ENCODE data around the gene KMT5B. TPM values are rescaled to one million over a fixed set of nuclear protein-coding genes. Genes with fewer than 3 reads are reported as not detected.

KMT5B gene
- total RNA-seq, 1 experiment from 2014 or later, result 19.8 TPM

- no peak for DNase-seq (ENCODE audit: low read depth)
Measured at GRCh38 chr11:68186061-68186460, 27.0 kb downstream of the KMT5B start.

- DNase-seq (ENCODE audit: low read depth), result no peak
Measured at GRCh38 chr11:68181719-68182451, 31.2 kb downstream of the KMT5B start.

GRCh38 chr11:68179847-68180246 lies 33.2 kb downstream of the KMT5B start:
- no peak for DNase-seq (ENCODE audit: low read depth)

GRCh38 chr11:68177877-68178276 lies 35.2 kb downstream of the KMT5B start:
- DNase-seq (ENCODE audit: low read depth), result no peak

- no peak for DNase-seq (ENCODE audit: low read depth)
Measured at GRCh38 chr11:68173926-68174325, 39.2 kb downstream of the KMT5B start.

GRCh38 chr11:68169442-68169841 lies 43.7 kb downstream of the KMT5B start:
- no peak for DNase-seq (ENCODE audit: low read depth)

GRCh38 chr11:68168694-68169093 lies 44.4 kb downstream of the KMT5B start:
- no peak for DNase-seq (ENCODE audit: low read depth)

- DNase-seq (ENCODE audit: low read depth), result no peak
Measured at GRCh38 chr11:68167474-68167873, 45.6 kb downstream of the KMT5B start.

GRCh38 chr11:68166969-68167368 lies 46.1 kb downstream of the KMT5B start:
- DNase-seq (ENCODE audit: low read depth), result no peak

GRCh38 chr11:68165601-68166000 lies 47.5 kb downstream of the KMT5B start:
- DNase-seq (ENCODE audit: low read depth), result no peak

- peak; percentile 60 for DNase-seq (ENCODE audit: low read depth)
Measured at GRCh38 chr11:68164437-68164836, 48.7 kb downstream of the KMT5B start.

GRCh38 chr11:68163691-68164090 lies 49.4 kb downstream of the KMT5B start:
- no peak for DNase-seq (ENCODE audit: low read depth)

GRCh38 chr11:68160100-68160695 lies 52.9 kb downstream of the KMT5B start:
- no peak for DNase-seq (ENCODE audit: low read depth)

- no peak for DNase-seq (ENCODE audit: low read depth)
Measured at GRCh38 chr11:68159665-68160064, 53.4 kb downstream of the KMT5B start.

- DNase-seq (ENCODE audit: low read depth), result no peak
Measured at GRCh38 chr11:68159161-68159560, 53.9 kb downstream of the KMT5B start.

- DNase-seq (ENCODE audit: low read depth), result no peak
Measured at GRCh38 chr11:68158580-68158979, 54.5 kb downstream of the KMT5B start.

GRCh38 chr11:68153742-68154141 lies 59.4 kb downstream of the KMT5B start:
- no peak for DNase-seq (ENCODE audit: low read depth)

GRCh38 chr11:68150037-68150436 lies 63.1 kb downstream of the KMT5B start:
- peak; percentile 59 for DNase-seq (ENCODE audit: low read depth)

- DNase-seq (ENCODE audit: low read depth), result no peak
Measured at GRCh38 chr11:68149417-68149816, 63.7 kb downstream of the KMT5B start.

- DNase-seq (ENCODE audit: low read depth), result no peak
Measured at GRCh38 chr11:68148879-68149278, 64.2 kb downstream of the KMT5B start.

GRCh38 chr11:68148071-68148805 lies 64.9 kb downstream of the KMT5B start:
- DNase-seq (ENCODE audit: low read depth), result no peak

GRCh38 chr11:68146704-68147474 lies 66.2 kb downstream of the KMT5B start:
- peak; percentile 52 for DNase-seq (ENCODE audit: low read depth)

Measured in HT1080 (cell line).